GM12878 (cell line): ENCODE measurements around the gene NOS1AP. TPM values are rescaled to one million over a fixed set of nuclear protein-coding genes. Genes with fewer than 3 reads are reported as not detected.

Experiments
- ATAC-seq: fragments of 200-7000 bp; cut with Tn5 transposase; 3 replicates; pipeline ENCODE4 v1.9.1; 2020; ENCODE audit warnings: mild to moderate bottlenecking, moderate library complexity
- BruUV-seq: library from RNA; stranded (reverse); fragments of 400-500 nt; replicated peaks from 2 replicates; lab custom pipeline; 2021; lab: Mats Ljungman, UMichigan
- CTCF ChIA-PET: fragments of 300-600 bp; sonication (Branson Sonifier 250); formaldehyde crosslinking; extraction: SDS; loops from one replicate; lab custom pipeline; 2021; ENCODE audit warnings: inconsistent platforms; lab: Yijun Ruan, JAX
- POLR2A ChIA-PET: fragments of 350-600 bp; formaldehyde crosslinking; extraction: SDS; loops from one replicate; lab custom pipeline; 2021; ENCODE audit warnings: inconsistent platforms; lab: Charles Lee
- RAD21 ChIA-PET: fragments of 300-600 bp; sonication (Branson Sonifier 250); formaldehyde crosslinking; loops from one replicate; lab custom pipeline; 2023; ENCODE audit warnings: antibody characterized with exemption; ENCODE audit not compliant: unreplicated experiment; lab: Charles Lee
- SMC1A ChIA-PET: fragments of 300-600 bp; sonication (Branson Sonifier 250); formaldehyde crosslinking; loops from one replicate; lab custom pipeline; 2023; ENCODE audit not compliant: unreplicated experiment, uncharacterized antibody; lab: Charles Lee
- DNase-seq: peaks from one replicate; pipeline ENCODE4 v3.0.0-alpha.2; 2011; ENCODE audit warnings: low read depth, low spot score
- FAIRE-seq: peaks from 3 replicates; lab custom pipeline; 2011; peaks lifted over from hg19 to GRCh38; lab: Jason Lieb, UNC
- H2AFZ ChIP-seq: 2 replicates; pipeline ENCODE4 v1.6.0; 2011; ENCODE audit warnings: low read depth, low read length, control low read depth; ENCODE audit not compliant: control insufficient read depth
- H3K27ac ChIP-seq: 2 replicates; pipeline ENCODE4 v1.5.1; 2011; ENCODE audit warnings: control low read depth; ENCODE audit not compliant: control insufficient read depth, insufficient read depth
- H3K27me3 ChIP-seq, 2 experiments: replicated peaks in 1 of 2; 2 replicates each; pipeline versions ENCODE4 v1.6.0 to v1.6.1; 2011; ENCODE audit warnings: low read length in 1 of 2; ENCODE audit not compliant: control insufficient read depth in 2 of 2, insufficient read depth in 2 of 2
- H3K36me3 ChIP-seq, 2 experiments: 2 replicates each; pipeline ENCODE4 v1.5.1; 2011; ENCODE audit warnings: low read length in 1 of 2; ENCODE audit not compliant: control insufficient read depth in 2 of 2, insufficient read depth in 2 of 2
- H3K4me1 ChIP-seq: 2 replicates; pipeline ENCODE4 v1.6.1; 2011; ENCODE audit warnings: mild to moderate bottlenecking, low read length, moderate library complexity, mixed read lengths; ENCODE audit not compliant: control insufficient read depth, insufficient read depth
- H3K4me2 ChIP-seq: 2 replicates; pipeline ENCODE4 v1.6.0; 2011; ENCODE audit warnings: control low read depth; ENCODE audit not compliant: control insufficient read depth, insufficient read depth
- H3K4me3 ChIP-seq: fragments of 200-600 bp; sonication (generic); 2 replicates; pipeline ENCODE4 v1.5.1; 2016
- H3K79me2 ChIP-seq: 2 replicates; pipeline ENCODE4 v1.6.0; 2011; ENCODE audit warnings: low read length; ENCODE audit not compliant: control insufficient read depth, insufficient read depth
- H3K9ac ChIP-seq: 2 replicates; pipeline ENCODE4 v1.8.0; 2011; ENCODE audit warnings: low read length, control low read depth, mixed read lengths; ENCODE audit not compliant: control insufficient read depth, insufficient read depth
- H3K9me3 ChIP-seq: replicated peaks from 3 replicates; pipeline ENCODE4 v1.5.1; 2011; ENCODE audit warnings: mild to moderate bottlenecking, low read length; ENCODE audit not compliant: control insufficient read depth, insufficient read depth
- H4K20me1 ChIP-seq: 2 replicates; pipeline ENCODE4 v1.6.0; 2011; ENCODE audit not compliant: control insufficient read depth, insufficient read depth
- BHLHE40 ChIP-seq, 2 experiments: fragments of 450-650 bp in 1 of 2; IDR thresholded peaks; 2 replicates each; pipeline ENCODE4 v1.6.1; 2011 to 2017; ENCODE audit warnings: low read depth in 2 of 2, borderline replicate concordance in 1 of 2, improper control_type of control experiment in 1 of 2, low read length in 1 of 2, mild to moderate bottlenecking in 1 of 2
- CHD2 ChIP-seq: IDR thresholded peaks from 2 replicates; pipeline ENCODE4 v1.6.1; 2011; ENCODE audit warnings: low read depth, low read length, improper control_type of control experiment, borderline replicate concordance
- CTCF ChIP-seq, 3 experiments: IDR thresholded peaks in 2 of 3; conservative IDR thresholded peaks in 1 of 3; 2 replicates each; pipeline ENCODE4 v1.5.1; 2011; ENCODE audit warnings: low read depth in 3 of 3, low read length in 3 of 3, mild to moderate bottlenecking in 3 of 3, control low read depth in 2 of 3, moderate library complexity in 2 of 3, inconsistent platforms in 1 of 3, mixed read lengths in 1 of 3; ENCODE audit not compliant: control insufficient read depth in 2 of 3, insufficient read depth in 1 of 3; ENCODE audit errors: extremely low read depth in 1 of 3
- EGR1 ChIP-seq, 2 experiments: IDR thresholded peaks; 1 replicate in 1 of 2; 2 replicates in 1 of 2; pipeline ENCODE4 v1.6.1; 2011 to 2012; ENCODE audit warnings: low read depth in 2 of 2, low read length in 2 of 2, borderline replicate concordance in 1 of 2, mild to moderate bottlenecking in 1 of 2, moderate library complexity in 1 of 2
- IRF5 ChIP-seq: fragments of 450-650 bp; IDR thresholded peaks from 2 replicates; pipeline ENCODE4 v1.6.1; 2017; ENCODE audit warnings: borderline replicate concordance
- JUND ChIP-seq: IDR thresholded peaks from 2 replicates; pipeline ENCODE4 v1.6.1; 2012; ENCODE audit warnings: low read depth, mild to moderate bottlenecking, low read length, improper control_type of control experiment, moderate library complexity
- KLF5 ChIP-seq: fragments of 450-650 bp; IDR thresholded peaks from 2 replicates; pipeline ENCODE4 v1.6.1; 2014; ENCODE audit warnings: mild to moderate bottlenecking; ENCODE audit not compliant: partially characterized antibody
- MAX ChIP-seq: IDR thresholded peaks from 2 replicates; pipeline ENCODE4 v1.6.1; 2012; ENCODE audit warnings: low read depth, low read length, improper control_type of control experiment
- NR2C1 ChIP-seq: fragments of 450-650 bp; IDR thresholded peaks from 2 replicates; pipeline ENCODE4 v1.6.1; 2017; ENCODE audit warnings: antibody characterized with exemption, mild to moderate bottlenecking, moderate library complexity
- RAD51 ChIP-seq: fragments of 450-650 bp; IDR thresholded peaks from 2 replicates; pipeline ENCODE4 v1.6.1; 2016; ENCODE audit warnings: moderate library complexity, mild to moderate bottlenecking, inconsistent platforms
- SPI1 ChIP-seq: IDR thresholded peaks from 2 replicates; pipeline ENCODE4 v1.6.1; 2011; ENCODE audit warnings: low read depth, mild to moderate bottlenecking, low read length, moderate library complexity, borderline replicate concordance; ENCODE audit not compliant: insufficient read depth
- STAT1 ChIP-seq: fragments of 450-650 bp; conservative IDR thresholded peaks from 2 replicates; pipeline ENCODE4 v1.6.1; 2014; ENCODE audit warnings: antibody characterized with exemption, mild to moderate bottlenecking
- ZNF207 ChIP-seq: fragments of 450-650 bp; IDR thresholded peaks from 2 replicates; pipeline ENCODE4 v1.6.1; 2014; ENCODE audit warnings: antibody characterized with exemption, mild to moderate bottlenecking, borderline replicate concordance
- ZNF592 ChIP-seq: fragments of 450-650 bp; IDR thresholded peaks from 2 replicates; pipeline ENCODE4 v1.6.1; 2017; ENCODE audit warnings: mild to moderate bottlenecking, moderate library complexity
- WGBS: methylation state at CpG from one replicate; pipeline ENCODE4 v1.1.6; 2016; ENCODE audit warnings: low lambda C conversion rate; ENCODE audit not compliant: insufficient replicate concordance, insufficient coverage; ENCODE audit errors: missing lambda C conversion rate; 5-methylcytosine and 5-hydroxymethylcytosine counted together
- in situ Hi-C: fragments of 300-500 bp; cut with MboI; formaldehyde crosslinking; loops from 9 replicates; pipeline ENCODE4 v1.14.3; 2018; ENCODE audit warnings: mixed read lengths
- intact Hi-C: fragments of 100-400 bp; cut with micrococcal nuclease; formaldehyde crosslinking; loops from one replicate; pipeline ENCODE4 v1.14.2; 2022; ENCODE audit not compliant: unreplicated experiment
- polyA plus RNA-seq, 11 experiments: library from polyadenylated mRNA; depleted of rRNA in 4 of 11; unstranded in 6 of 11; stranded (reverse) in 5 of 11; fragments of >200 nt; fragmentation: Nextera tagmentation in 4 of 11; fragmentation: Illumina TruSeq in 1 of 11; extraction: Ambion mirVana in 4 of 11; extraction: Trizol in 1 of 11; gene quantifications; 1 replicate in 1 of 11; 2 replicates in 10 of 11; pipeline versions ENCODE4 v1.2.1 to v1.2.3, GENCODE V29; 2011 to 2016; ENCODE audit warnings: inconsistent platforms in 2 of 11, missing spikeins in 2 of 11, low read depth in 1 of 11
- total RNA-seq, 4 experiments: library from RNA; depleted of rRNA in 3 of 4; stranded (reverse); fragments of >200 nt in 3 of 4; fragmentation: Illumina TruSeq in 1 of 4; extraction: Trizol in 1 of 4; gene quantifications; 2 replicates each; pipeline versions ENCODE4 v1.2.1 to v1.2.3, GENCODE V29; 2013 to 2021

Gene NOS1AP
- total and polyA plus RNA-seq, 10 of the 15 experiments (the other 5 are each of a cell fraction or from before 2014, with no cell fraction given): 0.03 to 0.15 TPM; not detected in 8

GRCh38 chr1:162370721-162371120, 301.2 kb downstream of the NOS1AP start:
- BruUV-seq: no TSS peak
- Histone ChIP-seq H3K9ac (no peak overlapping the region), H3K27ac (no peak overlapping the region), H4K20me1 (no peaks in the 10 kb centered on the region; the same call in 1 of the 2 replicates), H3K4me1 (no peaks in the 10 kb centered on the region), H3K4me2 (no peak overlapping the region), H2AFZ (no peak overlapping the region), H3K79me2 (no peaks in the 10 kb centered on the region), H3K4me3 (no peak overlapping the region), H3K36me3 (no peaks in the 10 kb centered on the region), H3K9me3 (no peaks in the 10 kb centered on the region), H3K27me3 (no peaks in the 10 kb centered on the region)
- CTCF ChIA-PET: interaction anchor here (1.6 to 3.0 kb wide), 2 partner anchors 8 to 13 kb away, joined by 4 to 15 read pairs; no protein-coding TSS in a partner anchor
- TF ChIP-seq RAD51 (no peak), JUND (no peak), ZNF592 (no peak), ZNF207 (no peak), KLF5 (no peak), EGR1 (IDR thresholded peaks at IDR 0.05; ENCODE audit: borderline replicate concordance in 1 of 2, low read depth in 2 of 2, low read length in 2 of 2) (no peak), IRF5 (no peak), BHLHE40 (IDR thresholded peaks at IDR 0.05; ENCODE audit: borderline replicate concordance in 1 of 2, low read depth in 2 of 2, low read length in 1 of 2) (no peak), SPI1 (no peak), STAT1 (no peak), CHD2 (no peak), NR2C1 (no peak), CTCF (IDR thresholded peaks at IDR 0.05 in 2 of 3, conservative IDR thresholded peaks at IDR 0.05 in 1 of 3; ENCODE audit: control insufficient read depth in 2 of 3, extremely low read depth in 1 of 3, insufficient read depth in 1 of 3, low read depth in 3 of 3, low read length in 3 of 3) (no peak), MAX (no peak)
- intact Hi-C loops: no loop called here
- 0% methylated on average over 3 of the region's 3 CpGs for WGBS
- no peak for DNase-seq
- ATAC-seq: no peak
- POLR2A ChIA-PET: no interaction called here
- RAD21 ChIA-PET: interaction anchor here (1.0 to 1.2 kb wide), 2 partner anchors 10 to 13 kb away, joined by 3 read pairs; no protein-coding TSS in a partner anchor
- in situ Hi-C loops: no loop called here
- no peak for FAIRE-seq
- SMC1A ChIA-PET: interaction anchor here (2.0 to 2.2 kb wide), 2 partner anchors 10 to 18 kb away, joined by 6 read pairs; no protein-coding TSS in a partner anchor
